ENCODE results near the gene CLIP2.

Gene CLIP2

DNA sequence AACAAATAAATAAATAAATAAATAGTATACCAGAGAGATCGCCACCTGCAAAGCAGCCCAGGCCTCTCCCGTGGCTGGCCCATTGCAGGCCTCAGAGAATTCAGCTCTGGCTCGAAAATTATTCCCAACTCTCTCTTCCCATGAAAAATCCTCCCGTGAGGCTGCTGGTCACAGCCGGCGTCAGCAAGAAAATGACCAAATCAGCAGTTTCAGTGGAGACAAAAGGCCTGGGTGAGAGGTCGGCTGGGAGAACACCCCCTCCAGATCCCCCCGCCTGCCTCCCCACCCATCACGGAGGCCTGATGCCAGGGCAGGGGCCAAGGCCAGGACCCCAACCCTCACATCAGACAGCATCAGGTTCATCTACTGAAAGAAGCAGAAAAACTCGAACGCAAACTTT lies 3.1 kb upstream of the CLIP2 start:
- TF ChIP-seq REST (IDR thresholded peaks at IDR 0.05; ENCODE audit: insufficient read depth in 1 of 2, low read depth in 2 of 2, low read length in 2 of 2), result no peak
- TF ChIP-seq TAF1 (IDR thresholded peaks at IDR 0.05; ENCODE audit: borderline replicate concordance, insufficient read depth, low read length), result no peak
- TF ChIP-seq FOXP2 (optimal IDR thresholded peaks at IDR 0.05; ENCODE audit: borderline replicate concordance, extremely low read depth, extremely low read length, insufficient read depth), result no peak
- no peak for TF ChIP-seq POLR2AphosphoS5 (IDR thresholded peaks at IDR 0.05; ENCODE audit: low read depth, low read length)
- no peak for TF ChIP-seq SIN3A (IDR thresholded peaks at IDR 0.05; ENCODE audit: borderline replicate concordance, insufficient read depth, low read length)

GRCh38 chr7:74287303-74288033 lies 1.7 kb upstream of the CLIP2 start:
- TF ChIP-seq REST (IDR thresholded peaks at IDR 0.05; ENCODE audit: insufficient read depth in 1 of 2, low read depth in 2 of 2, low read length in 2 of 2), result no peak
- no peak for TF ChIP-seq TAF1 (IDR thresholded peaks at IDR 0.05; ENCODE audit: borderline replicate concordance, insufficient read depth, low read length)
- TF ChIP-seq SIN3A (IDR thresholded peaks at IDR 0.05; ENCODE audit: borderline replicate concordance, insufficient read depth, low read length), result no peak
- no peak for TF ChIP-seq POLR2AphosphoS5 (IDR thresholded peaks at IDR 0.05; ENCODE audit: low read depth, low read length)
- no peak for TF ChIP-seq FOXP2 (optimal IDR thresholded peaks at IDR 0.05; ENCODE audit: borderline replicate concordance, extremely low read depth, extremely low read length, insufficient read depth)

DNA sequence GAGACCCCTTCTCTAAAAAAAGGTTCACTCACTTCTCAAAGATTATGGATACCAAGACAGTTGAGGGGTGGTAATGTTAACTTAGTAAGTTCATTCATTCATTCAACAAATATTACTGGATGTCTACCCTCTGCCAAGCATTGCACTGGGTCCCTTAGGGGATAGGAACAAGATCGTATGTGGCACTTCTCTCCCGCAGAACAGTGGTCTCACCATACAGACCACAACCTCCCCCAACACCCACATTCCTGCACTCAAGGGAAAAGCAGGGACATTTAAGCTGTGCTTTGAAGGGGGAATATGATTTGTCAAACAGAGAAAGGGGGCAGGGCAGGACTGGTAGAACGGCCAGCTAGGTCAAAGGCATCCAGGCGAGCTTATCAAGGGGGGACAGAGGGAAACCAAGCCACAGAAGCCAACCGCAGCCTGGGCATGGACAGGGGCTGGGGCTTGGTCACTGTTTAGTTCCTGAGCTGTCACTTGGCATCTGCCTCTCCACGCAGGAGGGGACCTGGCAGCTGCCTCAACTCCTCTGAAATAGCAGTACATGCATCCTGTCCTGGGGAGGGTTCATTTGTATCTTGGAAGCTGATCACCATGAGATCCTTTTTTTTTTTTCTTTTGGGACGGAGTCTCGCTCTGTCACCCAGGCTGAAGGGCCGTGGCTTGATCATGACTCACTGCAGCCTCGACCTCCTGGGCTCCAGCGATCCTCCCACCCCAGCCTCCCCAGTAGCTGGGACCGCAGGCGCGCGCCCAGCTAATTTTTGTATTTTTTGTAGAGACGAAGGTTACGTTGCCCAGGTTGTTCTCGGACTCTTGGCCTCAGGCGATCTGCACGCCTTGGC lies 949 bp upstream of the CLIP2 start:
- no peak for TF ChIP-seq FOXP2 (optimal IDR thresholded peaks at IDR 0.05; ENCODE audit: borderline replicate concordance, extremely low read depth, extremely low read length, insufficient read depth)
- no peak for TF ChIP-seq SIN3A (IDR thresholded peaks at IDR 0.05; ENCODE audit: borderline replicate concordance, insufficient read depth, low read length)
- TF ChIP-seq REST (IDR thresholded peaks at IDR 0.05; ENCODE audit: insufficient read depth in 1 of 2, low read depth in 2 of 2, low read length in 2 of 2), result no peak
- TF ChIP-seq POLR2AphosphoS5 (IDR thresholded peaks at IDR 0.05; ENCODE audit: low read depth, low read length), result no peak

GRCh38 chr7:74289659-74290552 lies 699 bp downstream of the CLIP2 start:
- TF ChIP-seq TAF1 (IDR thresholded peaks at IDR 0.05; ENCODE audit: borderline replicate concordance, insufficient read depth, low read length) (no peak), FOXP2 (optimal IDR thresholded peaks at IDR 0.05; ENCODE audit: borderline replicate concordance, extremely low read depth, extremely low read length, insufficient read depth) (no peak), POLR2AphosphoS5 (IDR thresholded peaks at IDR 0.05; ENCODE audit: low read depth, low read length) (no peak), REST (IDR thresholded peaks at IDR 0.05; ENCODE audit: insufficient read depth in 1 of 2, low read depth in 2 of 2, low read length in 2 of 2) (no peak), SIN3A (IDR thresholded peaks at IDR 0.05; ENCODE audit: borderline replicate concordance, insufficient read depth, low read length) (no peak)
